Measurements from ENCODE around the gene TRIM45. TPM values are rescaled to one million over a fixed set of nuclear protein-coding genes. Genes with fewer than 3 reads are reported as not detected.

TRIM45 gene
- total RNA-seq, 1 donor from 2014 or later, result 15.7 TPM

DNA sequence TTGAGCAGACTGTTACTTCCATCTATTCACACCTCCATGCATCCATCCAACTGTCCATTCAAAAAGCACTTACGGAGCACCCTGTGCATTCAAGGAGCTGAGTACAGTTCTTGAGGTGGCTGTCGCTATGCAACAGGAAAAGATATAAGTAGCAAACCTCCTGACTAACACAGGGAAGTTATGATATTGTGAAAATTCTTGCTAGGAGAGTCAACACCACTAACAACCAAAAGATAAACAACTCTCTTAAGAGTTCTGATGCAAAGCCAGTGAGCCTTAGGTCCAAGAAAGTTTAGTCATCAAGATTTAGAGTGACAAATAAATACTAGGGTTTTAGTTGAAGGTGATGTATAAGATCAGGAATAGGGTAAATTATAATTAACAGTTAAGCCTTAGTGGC, 44.5 kb upstream of the TRIM45 start:
- Mint-ChIP-seq H3K9me3 (peaks cover 8% of the 10 kb centered on the region), H3K4me3 (no peak overlapping the region), H3K36me3 (peaks cover 2% of the 10 kb centered on the region), H3K4me1 (peaks cover 21% of the 10 kb centered on the region), H3K27ac (no peak overlapping the region), H3K27me3 (ENCODE audit: insufficient read depth, low read depth) (peaks cover 2% of the 10 kb centered on the region)
- H3K4me3 ChIP-seq, result no peak overlapping the region
- peaks cover 22% of the 10 kb centered on the region for H3F3A ChIP-seq (ENCODE audit: low read depth)
- no peaks in the 10 kb centered on the region for H3K27me3 ChIP-seq
- peaks cover 25% of the 10 kb centered on the region for H3K4me1 ChIP-seq
- no peaks in the 10 kb centered on the region for H3K79me2 ChIP-seq (ENCODE audit: low read depth)
- H2AFZ ChIP-seq (replicated peaks), result no peak overlapping the region
- H3K4me2 ChIP-seq, result no peak overlapping the region
- DNase-seq (ENCODE audit: low spot score), result no peak
- H3K9me3 ChIP-seq (ENCODE audit: low read depth), result no peaks in the 10 kb centered on the region
- H3K9ac ChIP-seq, result no peak overlapping the region
- no peaks in the 10 kb centered on the region for H3K36me3 ChIP-seq
- H3K27ac ChIP-seq, result no peak overlapping the region
- H4K20me1 ChIP-seq (ENCODE audit: low read depth), result no peaks in the 10 kb centered on the region
- no peak for TF ChIP-seq CTCF (IDR thresholded peaks at IDR 0.05)
- TF ChIP-seq EZH2phosphoT487 (IDR thresholded peaks at IDR 0.05), result no peak
- TF ChIP-seq EZH2 (IDR thresholded peaks at IDR 0.05), result no peak

GRCh38 chr1:117164209-117164608, 42.7 kb upstream of the TRIM45 start:
- Histone ChIP-seq H3K4me1 (peaks cover 16% of the 10 kb centered on the region), H3K4me2 (no peak overlapping the region), H3K9ac (no peak overlapping the region), H3F3A (ENCODE audit: low read depth) (peaks cover 12% of the 10 kb centered on the region), H3K79me2 (ENCODE audit: low read depth) (no peaks in the 10 kb centered on the region), H3K9me3 (ENCODE audit: low read depth) (no peaks in the 10 kb centered on the region), H3K27ac (no peak overlapping the region), H3K4me3 (no peak overlapping the region), H2AFZ (replicated peaks) (no peak overlapping the region), H3K36me3 (no peaks in the 10 kb centered on the region), H3K27me3 (no peaks in the 10 kb centered on the region), H4K20me1 (ENCODE audit: low read depth) (no peaks in the 10 kb centered on the region)
- H3K9me3 Mint-ChIP-seq, result peaks cover 9% of the 10 kb centered on the region
- peaks cover 3% of the 10 kb centered on the region for H3K36me3 Mint-ChIP-seq
- H3K4me3 Mint-ChIP-seq, result no peak overlapping the region
- no peak overlapping the region for H3K27ac Mint-ChIP-seq
- no peak for TF ChIP-seq CTCF (IDR thresholded peaks at IDR 0.05)
- no peak for DNase-seq (ENCODE audit: low spot score)
- peaks cover 11% of the 10 kb centered on the region for H3K4me1 Mint-ChIP-seq
- peaks cover 2% of the 10 kb centered on the region for H3K27me3 Mint-ChIP-seq (ENCODE audit: insufficient read depth, low read depth)

- no peaks in the 10 kb centered on the region for H3K36me3 ChIP-seq
- Mint-ChIP-seq H3K27ac (peak overlapping the region; percentile 9), H3K9me3 (peaks cover 14% of the 10 kb centered on the region), H3K36me3 (peaks cover 5% of the 10 kb centered on the region), H3K4me3 (no peak overlapping the region), H3K4me1 (peaks cover 11% of the 10 kb centered on the region), H3K27me3 (ENCODE audit: insufficient read depth, low read depth) (peaks cover 4% of the 10 kb centered on the region)
- no peak overlapping the region for H2AFZ ChIP-seq (replicated peaks)
- H3K9ac ChIP-seq, result no peak overlapping the region
- peaks cover 16% of the 10 kb centered on the region for H3K4me1 ChIP-seq
- peak overlapping the region; percentile 17 for H3K4me2 ChIP-seq
- H4K20me1 ChIP-seq (ENCODE audit: low read depth), result no peaks in the 10 kb centered on the region
- no peaks in the 10 kb centered on the region for H3K79me2 ChIP-seq (ENCODE audit: low read depth)
- TF ChIP-seq EZH2phosphoT487 (IDR thresholded peaks at IDR 0.05), result no peak
- no peak for TF ChIP-seq EZH2 (IDR thresholded peaks at IDR 0.05)
- TF ChIP-seq CTCF (IDR thresholded peaks at IDR 0.05), result no peak
- peaks cover 9% of the 10 kb centered on the region for H3F3A ChIP-seq (ENCODE audit: low read depth)
- DNase-seq (ENCODE audit: low spot score), result no peak
- no peak overlapping the region for H3K27ac ChIP-seq
- no peak overlapping the region for H3K4me3 ChIP-seq
- H3K9me3 ChIP-seq (ENCODE audit: low read depth), result no peaks in the 10 kb centered on the region
- no peaks in the 10 kb centered on the region for H3K27me3 ChIP-seq
These were observed 41.3 kb upstream of the TRIM45 start for GRCh38 chr1:117162816-117163215.

Measured in neural progenitor cell (in vitro differentiated cells).